K562 (cell line): ENCODE results near the gene FOXM1. TPM values are rescaled to one million over a fixed set of nuclear protein-coding genes. Genes with fewer than 3 reads are reported as not detected.

ENCODE experiments used
- CHD4 ChIP-seq: fragments of 200-600 bp; sonication (generic); IDR thresholded peaks from 3 replicates; pipeline ENCODE4 v1.6.1; 2012; ENCODE audit warnings: low read depth, mild to moderate bottlenecking, mixed read lengths, low read length, inconsistent platforms; ENCODE audit not compliant: insufficient read depth, insufficient replicate concordance, poor library complexity, severe bottlenecking
- COPS2 ChIP-seq: fragments of 450-650 bp; conservative IDR thresholded peaks from 2 replicates; pipeline ENCODE4 v1.6.1; 2016; ENCODE audit warnings: mild to moderate bottlenecking, moderate library complexity
- ELF4 ChIP-seq: fragments of 450-650 bp; formaldehyde crosslinking; IDR thresholded peaks from 2 replicates; pipeline ENCODE4 v1.4.0; 2022; ENCODE audit warnings: missing genetic modification characterization
- ETV5 ChIP-seq: sonication (generic); formaldehyde crosslinking; IDR thresholded peaks from 2 replicates; pipeline ENCODE4 v1.4.0; 2020; ENCODE audit warnings: low read depth, mild to moderate bottlenecking, missing genetic modification reagents
- JUN ChIP-seq, 2 experiments: sonication (generic) in 1 of 2; formaldehyde crosslinking in 1 of 2; IDR thresholded peaks; 2 replicates each; pipeline versions ENCODE4 v1.6.1 to v1.8.0; 2012 to 2022; ENCODE audit warnings: borderline replicate concordance in 2 of 2, mild to moderate bottlenecking in 2 of 2, improper control_type of control experiment in 1 of 2, low read depth in 1 of 2, low read length in 1 of 2, missing genetic modification reagents in 1 of 2
- PML ChIP-seq: IDR thresholded peaks from 2 replicates; pipeline ENCODE4 v1.6.1; 2012; ENCODE audit warnings: low read length, inconsistent platforms
- RB1 ChIP-seq: fragments of 450-650 bp; IDR thresholded peaks from 2 replicates; pipeline ENCODE4 v1.6.1; 2017; ENCODE audit warnings: low read depth, mild to moderate bottlenecking
- SMAD2 ChIP-seq: fragments of 150-350 bp; IDR thresholded peaks from 2 replicates; pipeline ENCODE4 v1.6.1; 2014; ENCODE audit warnings: low read depth, mild to moderate bottlenecking, low read length
- TAF1 ChIP-seq: IDR thresholded peaks from 2 replicates; pipeline ENCODE4 v1.6.1; 2011; ENCODE audit warnings: mild to moderate bottlenecking, low read length, moderate library complexity; ENCODE audit not compliant: insufficient read depth, control insufficient read depth, severe bottlenecking; ENCODE audit errors: extremely low read depth
- TOE1 ChIP-seq, 2 experiments: fragments of 450-650 bp in 1 of 2; sonication (generic) in 1 of 2; formaldehyde crosslinking in 1 of 2; IDR thresholded peaks; 2 replicates each; pipeline versions ENCODE4 v1.7.1 to v1.8.0; 2016 to 2022; ENCODE audit warnings: borderline replicate concordance in 2 of 2, mild to moderate bottlenecking in 2 of 2, antibody characterized with exemption in 1 of 2, inconsistent platforms in 1 of 2, low read depth in 1 of 2, missing genetic modification reagents in 1 of 2, moderate library complexity in 1 of 2
- ZC3H4 ChIP-seq: sonication (generic); formaldehyde crosslinking; IDR thresholded peaks from 2 replicates; pipeline ENCODE4 v1.9.0; 2021; ENCODE audit warnings: missing genetic modification reagents, borderline replicate concordance
- ZNF174 ChIP-seq: fragments of 250-450 bp; sonication (Bioruptor Pico); IDR thresholded peaks from 2 replicates; pipeline ENCODE4 v1.4.0; 2020; ENCODE audit warnings: mild to moderate bottlenecking
- ZNF511 ChIP-seq: sonication (generic); formaldehyde crosslinking; IDR thresholded peaks from 2 replicates; pipeline ENCODE4 v1.8.0; 2022; ENCODE audit warnings: mild to moderate bottlenecking, missing genetic modification reagents
- ZNF778 ChIP-seq: fragments of 450-650 bp; formaldehyde crosslinking; IDR thresholded peaks from 2 replicates; pipeline ENCODE4 v1.4.0; 2020; ENCODE audit warnings: mild to moderate bottlenecking, moderate library complexity
- polyA plus RNA-seq, 8 experiments: library from polyadenylated mRNA; depleted of rRNA in 4 of 8; stranded (reverse) in 5 of 8; unstranded in 3 of 8; fragments of >200 nt; fragmentation: Nextera tagmentation in 2 of 8; fragmentation: Illumina TruSeq in 1 of 8; extraction: Ambion mirVana in 2 of 8; extraction: Trizol in 1 of 8; gene quantifications; 2 replicates each; pipeline versions ENCODE4 v1.2.1 to v1.2.3, GENCODE V29; 2011 to 2014; ENCODE audit warnings: inconsistent platforms in 1 of 8, missing spikeins in 1 of 8
- total RNA-seq, 7 experiments: library from RNA; depleted of rRNA in 6 of 7; stranded (reverse); fragments of >200 nt in 6 of 7; fragmentation: Illumina TruSeq in 2 of 7; extraction: Trizol in 2 of 7; gene quantifications; 2 replicates each; pipeline versions ENCODE4 v1.2.1 to v1.2.3, GENCODE V29; 2011 to 2021; ENCODE audit warnings: low replicate concordance in 1 of 7
- TF ChIP-seq, protein P1 (sequence below): sonication (generic); formaldehyde crosslinking; IDR thresholded peaks from 2 replicates; pipeline ENCODE4 v1.8.0; 2022; ENCODE audit warnings: mild to moderate bottlenecking, low read depth, missing genetic modification reagents
- TF ChIP-seq, protein P2 (sequence below): fragments of 250-450 bp; sonication (Bioruptor Pico); IDR thresholded peaks from 2 replicates; pipeline ENCODE4 v1.5.0; 2022; ENCODE audit warnings: mild to moderate bottlenecking
- TF ChIP-seq, protein P3 (sequence below): sonication (generic); formaldehyde crosslinking; IDR thresholded peaks from 2 replicates; pipeline ENCODE4 v1.9.0; 2022; ENCODE audit warnings: mild to moderate bottlenecking, missing genetic modification reagents
- TF ChIP-seq, protein P4 (sequence below): sonication (generic); formaldehyde crosslinking; IDR thresholded peaks from 2 replicates; pipeline ENCODE4 v1.8.0; 2023; ENCODE audit warnings: mild to moderate bottlenecking, missing genetic modification reagents
- TF ChIP-seq, protein P5 (sequence below): fragments of 450-650 bp; formaldehyde crosslinking; IDR thresholded peaks from 2 replicates; pipeline ENCODE4 v1.4.0; 2020; ENCODE audit warnings: mild to moderate bottlenecking

Gene FOXM1
- total and polyA plus RNA-seq, 9 of the 15 experiments (the other 6 are each of a cell fraction or from before 2014, with no cell fraction given) = 8.9 to 46.9 (median 17.2) TPM

DNA sequence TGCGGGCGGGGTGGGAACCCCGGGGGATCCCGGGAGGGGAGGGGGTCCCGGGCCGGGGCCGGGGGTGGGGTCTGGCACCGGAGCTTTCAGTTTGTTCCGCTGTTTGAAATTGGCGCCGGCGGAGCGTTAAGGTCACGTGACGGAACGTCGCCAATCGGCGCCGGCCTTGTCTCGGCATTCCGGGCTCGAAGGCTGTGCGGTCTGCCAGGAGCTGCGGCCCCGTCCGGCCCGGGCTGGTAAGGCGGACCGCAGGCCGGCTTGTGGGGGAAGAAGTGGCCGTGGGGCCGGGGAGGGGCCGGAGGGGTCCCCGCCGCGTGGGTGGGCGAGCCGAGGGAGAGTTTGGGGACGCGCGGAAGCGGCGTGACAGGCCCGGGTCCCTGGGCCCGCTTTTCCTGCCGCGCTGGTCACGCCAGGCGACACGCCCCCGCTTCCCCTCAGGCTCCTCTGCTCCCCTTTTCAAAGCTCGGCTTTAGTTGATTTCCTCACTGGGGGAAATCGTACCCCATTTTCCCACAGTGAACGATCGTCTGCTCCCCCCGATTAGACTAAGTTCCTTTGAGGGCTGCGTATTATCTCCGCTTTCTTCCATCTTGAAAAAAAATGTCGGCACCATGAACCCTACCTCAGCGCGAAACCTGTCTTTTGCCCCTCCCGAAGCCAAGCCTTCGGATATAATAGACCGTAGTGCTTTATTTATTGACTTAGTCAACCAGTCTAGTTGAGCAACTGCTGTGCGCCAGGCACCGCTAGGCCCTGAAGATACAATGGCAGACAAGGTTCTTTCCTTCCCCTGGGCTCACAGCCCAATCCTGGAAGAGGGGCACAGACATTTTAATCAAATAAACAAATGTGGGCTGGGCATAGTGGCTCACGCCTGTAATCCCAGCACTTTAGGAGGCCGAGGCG lies at the start of gene FOXM1, which contains the start of gene RHNO1 (continued):
- TF ChIP-seq, protein P1, sequence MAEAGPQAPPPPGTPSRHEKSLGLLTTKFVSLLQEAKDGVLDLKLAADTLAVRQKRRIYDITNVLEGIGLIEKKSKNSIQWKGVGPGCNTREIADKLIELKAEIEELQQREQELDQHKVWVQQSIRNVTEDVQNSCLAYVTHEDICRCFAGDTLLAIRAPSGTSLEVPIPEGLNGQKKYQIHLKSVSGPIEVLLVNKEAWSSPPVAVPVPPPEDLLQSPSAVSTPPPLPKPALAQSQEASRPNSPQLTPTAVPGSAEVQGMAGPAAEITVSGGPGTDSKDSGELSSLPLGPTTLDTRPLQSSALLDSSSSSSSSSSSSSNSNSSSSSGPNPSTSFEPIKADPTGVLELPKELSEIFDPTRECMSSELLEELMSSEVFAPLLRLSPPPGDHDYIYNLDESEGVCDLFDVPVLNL (CRISPR knock-in tag) = peak; percentile 98
- TF ChIP-seq PML (peak; percentile 15; the same call in 1 of the 2 replicates), TAF1 (peak; percentile 81), SMAD2 (no peak), ZNF174 (CRISPR knock-in tag) (no peak), ZNF511 (no peak), ZNF778 (CRISPR knock-in tag) (no peak), ZC3H4 (no peak), CHD4 (no peak), JUN (IDR thresholded peaks at IDR 0.05; ENCODE audit: borderline replicate concordance, low read depth, low read length) (no peak), JUN (CRISPR knock-in tag; IDR thresholded peaks at IDR 0.05; ENCODE audit: borderline replicate concordance) (no peak), RB1 (peak; percentile 46), ETV5 (CRISPR knock-in tag) (no peak), TOE1 (IDR thresholded peaks at IDR 0.05; ENCODE audit: borderline replicate concordance) (peak; percentile 97), TOE1 (CRISPR knock-in tag; IDR thresholded peaks at IDR 0.05; ENCODE audit: borderline replicate concordance, low read depth) (no peak), COPS2 (no peak), ELF4 (CRISPR knock-in tag) (no peak)
- TF ChIP-seq, protein P2, sequence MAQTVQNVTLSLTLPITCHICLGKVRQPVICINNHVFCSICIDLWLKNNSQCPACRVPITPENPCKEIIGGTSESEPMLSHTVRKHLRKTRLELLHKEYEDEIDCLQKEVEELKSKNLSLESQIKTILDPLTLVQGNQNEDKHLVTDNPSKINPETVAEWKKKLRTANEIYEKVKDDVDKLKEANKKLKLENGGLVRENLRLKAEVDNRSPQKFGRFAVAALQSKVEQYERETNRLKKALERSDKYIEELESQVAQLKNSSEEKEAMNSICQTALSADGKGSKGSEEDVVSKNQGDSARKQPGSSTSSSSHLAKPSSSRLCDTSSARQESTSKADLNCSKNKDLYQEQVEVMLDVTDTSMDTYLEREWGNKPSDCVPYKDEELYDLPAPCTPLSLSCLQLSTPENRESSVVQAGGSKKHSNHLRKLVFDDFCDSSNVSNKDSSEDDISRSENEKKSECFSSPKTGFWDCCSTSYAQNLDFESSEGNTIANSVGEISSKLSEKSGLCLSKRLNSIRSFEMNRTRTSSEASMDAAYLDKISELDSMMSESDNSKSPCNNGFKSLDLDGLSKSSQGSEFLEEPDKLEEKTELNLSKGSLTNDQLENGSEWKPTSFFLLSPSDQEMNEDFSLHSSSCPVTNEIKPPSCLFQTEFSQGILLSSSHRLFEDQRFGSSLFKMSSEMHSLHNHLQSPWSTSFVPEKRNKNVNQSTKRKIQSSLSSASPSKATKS (CRISPR knock-in tag) = no peak
- TF ChIP-seq, protein P3, sequence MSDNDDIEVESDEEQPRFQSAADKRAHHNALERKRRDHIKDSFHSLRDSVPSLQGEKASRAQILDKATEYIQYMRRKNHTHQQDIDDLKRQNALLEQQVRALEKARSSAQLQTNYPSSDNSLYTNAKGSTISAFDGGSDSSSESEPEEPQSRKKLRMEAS = peak; percentile 35
- TF ChIP-seq, protein P4, sequence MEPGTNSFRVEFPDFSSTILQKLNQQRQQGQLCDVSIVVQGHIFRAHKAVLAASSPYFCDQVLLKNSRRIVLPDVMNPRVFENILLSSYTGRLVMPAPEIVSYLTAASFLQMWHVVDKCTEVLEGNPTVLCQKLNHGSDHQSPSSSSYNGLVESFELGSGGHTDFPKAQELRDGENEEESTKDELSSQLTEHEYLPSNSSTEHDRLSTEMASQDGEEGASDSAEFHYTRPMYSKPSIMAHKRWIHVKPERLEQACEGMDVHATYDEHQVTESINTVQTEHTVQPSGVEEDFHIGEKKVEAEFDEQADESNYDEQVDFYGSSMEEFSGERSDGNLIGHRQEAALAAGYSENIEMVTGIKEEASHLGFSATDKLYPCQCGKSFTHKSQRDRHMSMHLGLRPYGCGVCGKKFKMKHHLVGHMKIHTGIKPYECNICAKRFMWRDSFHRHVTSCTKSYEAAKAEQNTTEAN (CRISPR knock-in tag) = no peak
- TF ChIP-seq, protein P5, sequence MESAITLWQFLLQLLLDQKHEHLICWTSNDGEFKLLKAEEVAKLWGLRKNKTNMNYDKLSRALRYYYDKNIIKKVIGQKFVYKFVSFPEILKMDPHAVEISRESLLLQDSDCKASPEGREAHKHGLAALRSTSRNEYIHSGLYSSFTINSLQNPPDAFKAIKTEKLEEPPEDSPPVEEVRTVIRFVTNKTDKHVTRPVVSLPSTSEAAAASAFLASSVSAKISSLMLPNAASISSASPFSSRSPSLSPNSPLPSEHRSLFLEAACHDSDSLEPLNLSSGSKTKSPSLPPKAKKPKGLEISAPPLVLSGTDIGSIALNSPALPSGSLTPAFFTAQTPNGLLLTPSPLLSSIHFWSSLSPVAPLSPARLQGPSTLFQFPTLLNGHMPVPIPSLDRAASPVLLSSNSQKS (CRISPR knock-in tag) = no peak
